Adrenal gland (tissue), 5 donors: ENCODE results near the gene NAA10.

Source experiments
- CTCF ChIP-seq, 6 experiments: fragments of 450-650 bp in 4 of 6; fragments of 200-600 bp in 2 of 6; sonication (generic) in 1 of 6; IDR thresholded peaks; 1 replicate in 5 of 6; 2 replicates in 1 of 6; pipeline versions ENCODE4 v1.5.1 to v1.8.0; 2016 to 2021; ENCODE audit warnings: antibody characterized with exemption in 6 of 6, mild to moderate bottlenecking in 2 of 6, moderate library complexity in 1 of 6
- POLR2A ChIP-seq, 2 donors: fragments of 450-650 bp; IDR thresholded peaks; one replicate each; pipeline ENCODE4 v1.6.1; 2017; ENCODE audit warnings: antibody characterized with exemption in 2 of 2, mild to moderate bottlenecking in 2 of 2, moderate library complexity in 1 of 2
- donor health status: DM: no; HTN: no; CAD: no.

GRCh38 chrX:153959649-153960048 is 24.8 kb upstream of the NAA10 start:
- TF ChIP-seq CTCF (IDR thresholded peaks at IDR 0.05) (no peak), POLR2A (IDR thresholded peaks at IDR 0.05) (no peak)
